IMR-90 (cell line): ENCODE data around the gene FAM131C. TPM values are rescaled to one million over a fixed set of nuclear protein-coding genes. Genes with fewer than 3 reads are reported as not detected.

Source experiments
- ATAC-seq: fragments of 200-7000 bp; cut with Tn5 transposase; 2 replicates; pipeline ENCODE4 v1.9.1; 2020; ENCODE audit warnings: low read depth, mild to moderate bottlenecking, moderate library complexity
- BruUV-seq: library from RNA; stranded (reverse); fragments of 400-500 nt; replicated peaks from 2 replicates; lab custom pipeline; 2021; lab: Mats Ljungman, UMichigan
- CTCF ChIA-PET: fragments of 300-600 bp; formaldehyde crosslinking; extraction: SDS; loops from one replicate; lab custom pipeline; 2021; ENCODE audit warnings: antibody characterized with exemption; lab: Yijun Ruan, JAX
- POLR2A ChIA-PET: fragments of 300-600 bp; sonication (Branson Sonifier 250); formaldehyde crosslinking; loops from one replicate; lab custom pipeline; 2022; ENCODE audit warnings: antibody characterized with exemption; ENCODE audit not compliant: unreplicated experiment; lab: Charles Lee
- DNase-seq: peaks from one replicate; pipeline ENCODE4 v3.0.0; 2013
- H2AFZ ChIP-seq: replicated peaks from 2 replicates; pipeline ENCODE3; 2013; ENCODE audit warnings: low read length, mild to moderate bottlenecking; ENCODE audit not compliant: poor library complexity
- H2AK5ac ChIP-seq: 2 replicates; pipeline ENCODE4 v1.6.1; 2013; ENCODE audit warnings: low read depth, low read length, inconsistent platforms
- H2AK9ac ChIP-seq: replicated peaks from 2 replicates; pipeline ENCODE3; 2013; ENCODE audit warnings: mild to moderate bottlenecking, low read depth, low read length, moderate library complexity; ENCODE audit not compliant: poor library complexity
- H2BK120ac ChIP-seq: 2 replicates; pipeline ENCODE4 v1.6.1; 2013; ENCODE audit warnings: low read depth, low read length, inconsistent platforms
- H2BK15ac ChIP-seq: 3 replicates; pipeline ENCODE4 v1.6.1; 2013; ENCODE audit warnings: low read depth, low read length, inconsistent platforms
- H2BK20ac ChIP-seq: 2 replicates; pipeline ENCODE4 v1.6.1; 2013; ENCODE audit warnings: low read depth, mild to moderate bottlenecking, inconsistent platforms, low read length, moderate library complexity
- H2BK5ac ChIP-seq: 2 replicates; pipeline ENCODE4 v1.6.1; 2013; ENCODE audit warnings: mild to moderate bottlenecking, low read depth, low read length, inconsistent platforms; ENCODE audit not compliant: poor library complexity, severe bottlenecking
- H3K14ac ChIP-seq: replicated peaks from 2 replicates; pipeline ENCODE4 v1.6.1; 2013; ENCODE audit warnings: low read depth, low read length, inconsistent platforms
- H3K18ac ChIP-seq: 2 replicates; pipeline ENCODE4 v1.6.1; 2013; ENCODE audit warnings: low read depth, low read length, control low read depth
- H3K23ac ChIP-seq: 2 replicates; pipeline ENCODE4 v1.6.1; 2013; ENCODE audit warnings: low read depth, low read length, inconsistent platforms
- H3K27ac ChIP-seq: 2 replicates; pipeline ENCODE4 v1.5.1; 2013; ENCODE audit warnings: mild to moderate bottlenecking, control low read depth, low read length; ENCODE audit not compliant: insufficient read depth
- H3K27me3 ChIP-seq: 2 replicates; pipeline ENCODE4 v1.6.1; 2013; ENCODE audit warnings: low read length; ENCODE audit not compliant: control insufficient read depth, insufficient read depth
- H3K36me3 ChIP-seq: 2 replicates; pipeline ENCODE4 v1.6.1; 2013; ENCODE audit warnings: low read length, mixed read lengths; ENCODE audit not compliant: control insufficient read depth, insufficient read depth
- H3K4ac ChIP-seq: 2 replicates; pipeline ENCODE4 v1.6.1; 2013; ENCODE audit warnings: low read depth, low read length, inconsistent platforms
- H3K4me1 ChIP-seq: 2 replicates; pipeline ENCODE4 v1.6.1; 2013; ENCODE audit warnings: low read length, mixed read lengths; ENCODE audit not compliant: control insufficient read depth, insufficient read depth
- H3K4me2 ChIP-seq: 2 replicates; pipeline ENCODE4 v1.6.1; 2013; ENCODE audit warnings: low read depth, mild to moderate bottlenecking, control low read depth, low read length, moderate library complexity
- H3K4me3 ChIP-seq: 2 replicates; pipeline ENCODE4 v1.5.1; 2013; ENCODE audit warnings: low read depth, mild to moderate bottlenecking, control low read depth, low read length, moderate library complexity; ENCODE audit not compliant: insufficient read depth
- H3K56ac ChIP-seq: 2 replicates; pipeline ENCODE4 v1.6.1; 2013; ENCODE audit warnings: low read length, inconsistent platforms; ENCODE audit not compliant: insufficient read depth; ENCODE audit errors: extremely low read depth
- H3K79me1 ChIP-seq, 2 experiments: 2 replicates each; pipeline ENCODE4 v1.6.1; 2013; ENCODE audit warnings: low read length in 2 of 2, inconsistent platforms in 1 of 2, low read depth in 1 of 2
- H3K9ac ChIP-seq: 2 replicates; pipeline ENCODE4 v1.6.1; 2013; ENCODE audit warnings: low read depth, low read length, control low read depth
- H3K9me1 ChIP-seq: 2 replicates; pipeline ENCODE4 v1.6.1; 2013; ENCODE audit warnings: low read length, inconsistent platforms; ENCODE audit not compliant: insufficient read depth
- H3K9me3 ChIP-seq: 2 replicates; pipeline ENCODE4 v1.6.1; 2013; ENCODE audit warnings: low read length; ENCODE audit not compliant: control insufficient read depth, insufficient read depth
- H4K20me1 ChIP-seq: 2 replicates; pipeline ENCODE4 v1.6.1; 2013; ENCODE audit warnings: low read length, inconsistent platforms; ENCODE audit not compliant: insufficient read depth
- H4K5ac ChIP-seq: 2 replicates; pipeline ENCODE4 v1.6.1; 2013; ENCODE audit warnings: mild to moderate bottlenecking, low read depth, low read length, control low read depth
- H4K8ac ChIP-seq, 2 experiments: 2 replicates each; pipeline ENCODE4 v1.6.1; 2013; ENCODE audit warnings: low read depth in 2 of 2, low read length in 2 of 2, control low read depth in 1 of 2, inconsistent platforms in 1 of 2
- H4K91ac ChIP-seq: 2 replicates; pipeline ENCODE4 v1.6.1; 2013; ENCODE audit warnings: low read depth, low read length, inconsistent platforms; ENCODE audit not compliant: insufficient read depth
- BHLHE40 ChIP-seq: fragments of 150-350 bp; IDR thresholded peaks from 2 replicates; pipeline ENCODE4 v1.6.1; 2016; ENCODE audit warnings: mild to moderate bottlenecking, low read depth, low read length
- CEBPB ChIP-seq: IDR thresholded peaks from 2 replicates; pipeline ENCODE4 v1.6.1; 2012; ENCODE audit warnings: low read depth, low read length, improper control_type of control experiment
- CHD1 ChIP-seq: IDR thresholded peaks from 2 replicates; pipeline ENCODE4 v1.6.1; 2012; ENCODE audit warnings: low read depth, low read length, improper control_type of control experiment
- FOS ChIP-seq: fragments of 150-350 bp; IDR thresholded peaks from 2 replicates; pipeline ENCODE4 v1.6.1; 2016; ENCODE audit warnings: low read depth, low read length
- MAFK ChIP-seq: IDR thresholded peaks from 2 replicates; pipeline ENCODE4 v1.6.1; 2012; ENCODE audit warnings: low read depth, low read length, improper control_type of control experiment
- MAZ ChIP-seq: IDR thresholded peaks from 2 replicates; pipeline ENCODE4 v1.6.1; 2012; ENCODE audit warnings: low read depth, mild to moderate bottlenecking, low read length, improper control_type of control experiment, moderate library complexity, borderline replicate concordance
- MXI1 ChIP-seq: IDR thresholded peaks from 2 replicates; pipeline ENCODE4 v1.6.1; 2012; ENCODE audit warnings: low read depth, mild to moderate bottlenecking, low read length, moderate library complexity, borderline replicate concordance
- NFE2L2 ChIP-seq: fragments of 150-350 bp; IDR thresholded peaks from 2 replicates; pipeline ENCODE4 v1.6.1; 2016; ENCODE audit warnings: low read depth, mild to moderate bottlenecking, low read length
- POLR2A ChIP-seq: IDR thresholded peaks from 2 replicates; pipeline ENCODE4 v1.6.1; 2012; ENCODE audit warnings: mild to moderate bottlenecking, low read depth, low read length
- RAD21 ChIP-seq: IDR thresholded peaks from 2 replicates; pipeline ENCODE4 v1.6.1; 2012; ENCODE audit warnings: low read length, improper control_type of control experiment
- RCOR1 ChIP-seq: IDR thresholded peaks from 2 replicates; pipeline ENCODE4 v1.6.1; 2012; ENCODE audit warnings: mild to moderate bottlenecking, low read length, improper control_type of control experiment; ENCODE audit not compliant: insufficient replicate concordance
- RFX5 ChIP-seq: IDR thresholded peaks from 2 replicates; pipeline ENCODE4 v1.8.0; 2012; ENCODE audit warnings: low read depth, mild to moderate bottlenecking, low read length, moderate library complexity
- SMC3 ChIP-seq: fragments of 150-350 bp; IDR thresholded peaks from 2 replicates; pipeline ENCODE4 v1.6.1; 2016; ENCODE audit warnings: low read depth, mild to moderate bottlenecking, antibody characterized with exemption, low read length, moderate library complexity
- WGBS, 2 experiments: methylation state at CpG; one replicate each; pipeline versions ENCODE4 v1.1.5 to v1.1.7; 2013; ENCODE audit warnings: missing lambda C conversion rate in 2 of 2; ENCODE audit not compliant: insufficient read length in 1 of 2; ENCODE audit errors: extremely low coverage in 2 of 2; 5-methylcytosine and 5-hydroxymethylcytosine counted together
- dilution Hi-C: fragments of 300-500 bp; cut with HindIII; formaldehyde crosslinking; loops from one replicate; pipeline ENCODE4 v1.14.3; 2018; ENCODE audit warnings: low sequenced_read_pairs; ENCODE audit not compliant: unreplicated experiment
- in situ Hi-C: fragments of 300-500 bp; cut with MboI; formaldehyde crosslinking; loops from 3 replicates; pipeline ENCODE4 v1.14.3; 2019; ENCODE audit warnings: low sequenced_read_pairs, inconsistent platforms, mixed read lengths
- intact Hi-C: fragments of 100-400 bp; cut with micrococcal nuclease; formaldehyde crosslinking; loops from 2 replicates; pipeline ENCODE4 v1.10.0; 2022
- polyA plus RNA-seq, 3 experiments: library from polyadenylated mRNA; depleted of rRNA; stranded (reverse); fragments of >200 nt; gene quantifications; 2 replicates each; pipeline ENCODE4 v1.2.3, GENCODE V29; 2012; ENCODE audit warnings: low replicate concordance in 1 of 3
- total RNA-seq: library from RNA; depleted of rRNA; stranded (reverse); fragments of >200 nt; gene quantifications from 2 replicates; pipeline ENCODE4 v1.2.3, GENCODE V29; 2012
- TF ChIP-seq, protein P1 (sequence below): fragments of 150-350 bp; IDR thresholded peaks from 2 replicates; pipeline ENCODE4 v1.6.1; 2016; ENCODE audit warnings: low read depth, mild to moderate bottlenecking, low read length, moderate library complexity, borderline replicate concordance
- TF ChIP-seq, protein P2 (sequence below): conservative IDR thresholded peaks from 2 replicates; pipeline ENCODE4 v1.5.1; 2012; ENCODE audit warnings: mild to moderate bottlenecking, low read depth, low read length, improper control_type of control experiment
- TF ChIP-seq, protein P3 (sequence below): fragments of 150-350 bp; IDR thresholded peaks from 2 replicates; pipeline ENCODE4 v1.6.1; 2017; ENCODE audit warnings: mild to moderate bottlenecking, antibody characterized with exemption, low read length, low read depth

FAM131C gene
- total and polyA plus RNA-seq, 2 of the 4 experiments (the other 2 are of a cell fraction) = 0.18 to 1.0 TPM

DNA sequence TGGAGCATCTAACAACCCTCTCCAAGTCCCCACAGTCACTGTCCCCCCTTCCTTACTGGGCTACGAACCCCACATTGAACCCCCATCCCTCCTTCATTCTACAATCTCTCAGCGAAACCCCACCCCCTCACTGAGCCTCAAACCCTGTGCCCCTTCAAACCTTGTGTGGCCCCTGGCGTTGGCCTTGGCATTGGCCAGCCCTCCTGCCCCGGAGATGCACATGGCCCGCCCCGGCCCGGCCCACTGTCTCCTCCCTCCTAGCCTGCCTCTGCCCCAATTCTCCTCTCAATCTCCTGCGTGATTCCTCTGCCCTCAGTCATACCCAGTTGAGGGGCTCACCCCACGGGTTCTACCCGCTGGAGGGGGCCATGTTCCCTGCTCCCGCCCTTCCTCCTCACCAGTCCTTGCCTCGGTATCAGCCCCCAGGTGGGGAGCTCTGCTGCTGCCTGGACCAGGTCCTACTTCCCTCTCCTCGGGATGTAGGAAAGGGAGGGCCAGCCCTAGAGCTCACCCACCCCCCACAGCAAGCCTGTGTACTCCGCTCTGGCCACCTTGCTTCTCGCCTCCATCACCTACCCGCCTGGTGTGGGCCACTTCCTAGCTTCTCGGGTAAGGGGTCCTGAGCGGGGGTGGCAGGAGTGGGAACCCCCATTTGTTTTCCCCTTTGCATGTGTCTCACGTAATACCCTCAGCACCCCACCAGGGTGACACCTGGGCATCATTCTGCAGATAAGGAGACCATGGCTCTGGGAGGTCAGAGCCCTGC is 45.0 kb downstream of the FAM131C start:
- H3K27ac ChIP-seq = no peak overlapping the region
- DNase-seq (no peak), ATAC-seq (no peak)
- no peaks in the 10 kb centered on the region for H3K9me1 ChIP-seq
- no peak overlapping the region for H3K4me2 ChIP-seq
- no peak overlapping the region for H3K14ac ChIP-seq
- peak overlapping the region; percentile 11 for H2AFZ ChIP-seq
- no peak overlapping the region for H3K18ac ChIP-seq
- no peaks in the 10 kb centered on the region for H4K20me1 ChIP-seq
- H4K8ac ChIP-seq = no peak overlapping the region
- no peak overlapping the region for H2BK15ac ChIP-seq
- H3K4me1 ChIP-seq = peaks cover 5% of the 10 kb centered on the region
- no peak overlapping the region for H3K4me3 ChIP-seq
- POLR2A ChIA-PET = no interaction called here
- no peak overlapping the region for H3K4ac ChIP-seq
- dilution Hi-C loops (no loop called here), intact Hi-C loops (no loop called here), in situ Hi-C loops (no loop called here)
- peaks cover 14% of the 10 kb centered on the region for H3K27me3 ChIP-seq
- H3K36me3 ChIP-seq = no peaks in the 10 kb centered on the region
- H2BK120ac ChIP-seq = no peak overlapping the region
- H4K5ac ChIP-seq = no peak overlapping the region
- H3K79me1 ChIP-seq = no peaks in the 10 kb centered on the region
- no peak overlapping the region for H3K23ac ChIP-seq
- H2AK9ac ChIP-seq = no peak overlapping the region
- H2AK5ac ChIP-seq = no peak overlapping the region
- no peak overlapping the region for H3K9ac ChIP-seq
- H3K9me3 ChIP-seq = no peaks in the 10 kb centered on the region
- no peak for TF ChIP-seq CHD1
- TF ChIP-seq FOS = no peak
- TF ChIP-seq MAZ = no peak
- TF ChIP-seq MXI1 = no peak
- no peak for TF ChIP-seq MAFK
- TF ChIP-seq, protein P1, sequence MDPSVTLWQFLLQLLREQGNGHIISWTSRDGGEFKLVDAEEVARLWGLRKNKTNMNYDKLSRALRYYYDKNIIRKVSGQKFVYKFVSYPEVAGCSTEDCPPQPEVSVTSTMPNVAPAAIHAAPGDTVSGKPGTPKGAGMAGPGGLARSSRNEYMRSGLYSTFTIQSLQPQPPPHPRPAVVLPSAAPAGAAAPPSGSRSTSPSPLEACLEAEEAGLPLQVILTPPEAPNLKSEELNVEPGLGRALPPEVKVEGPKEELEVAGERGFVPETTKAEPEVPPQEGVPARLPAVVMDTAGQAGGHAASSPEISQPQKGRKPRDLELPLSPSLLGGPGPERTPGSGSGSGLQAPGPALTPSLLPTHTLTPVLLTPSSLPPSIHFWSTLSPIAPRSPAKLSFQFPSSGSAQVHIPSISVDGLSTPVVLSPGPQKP = no peak
- no peak for TF ChIP-seq SMC3
- TF ChIP-seq NFE2L2 = no peak
- no peak for TF ChIP-seq BHLHE40
- TF ChIP-seq CEBPB = no peak
- no peak for TF ChIP-seq RAD21
- no peak for TF ChIP-seq POLR2A
- TF ChIP-seq RFX5 = no peak
- TF ChIP-seq, protein P2, sequence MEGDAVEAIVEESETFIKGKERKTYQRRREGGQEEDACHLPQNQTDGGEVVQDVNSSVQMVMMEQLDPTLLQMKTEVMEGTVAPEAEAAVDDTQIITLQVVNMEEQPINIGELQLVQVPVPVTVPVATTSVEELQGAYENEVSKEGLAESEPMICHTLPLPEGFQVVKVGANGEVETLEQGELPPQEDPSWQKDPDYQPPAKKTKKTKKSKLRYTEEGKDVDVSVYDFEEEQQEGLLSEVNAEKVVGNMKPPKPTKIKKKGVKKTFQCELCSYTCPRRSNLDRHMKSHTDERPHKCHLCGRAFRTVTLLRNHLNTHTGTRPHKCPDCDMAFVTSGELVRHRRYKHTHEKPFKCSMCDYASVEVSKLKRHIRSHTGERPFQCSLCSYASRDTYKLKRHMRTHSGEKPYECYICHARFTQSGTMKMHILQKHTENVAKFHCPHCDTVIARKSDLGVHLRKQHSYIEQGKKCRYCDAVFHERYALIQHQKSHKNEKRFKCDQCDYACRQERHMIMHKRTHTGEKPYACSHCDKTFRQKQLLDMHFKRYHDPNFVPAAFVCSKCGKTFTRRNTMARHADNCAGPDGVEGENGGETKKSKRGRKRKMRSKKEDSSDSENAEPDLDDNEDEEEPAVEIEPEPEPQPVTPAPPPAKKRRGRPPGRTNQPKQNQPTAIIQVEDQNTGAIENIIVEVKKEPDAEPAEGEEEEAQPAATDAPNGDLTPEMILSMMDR = no peak
- TF ChIP-seq RCOR1 = no peak
- TF ChIP-seq, protein P3, sequence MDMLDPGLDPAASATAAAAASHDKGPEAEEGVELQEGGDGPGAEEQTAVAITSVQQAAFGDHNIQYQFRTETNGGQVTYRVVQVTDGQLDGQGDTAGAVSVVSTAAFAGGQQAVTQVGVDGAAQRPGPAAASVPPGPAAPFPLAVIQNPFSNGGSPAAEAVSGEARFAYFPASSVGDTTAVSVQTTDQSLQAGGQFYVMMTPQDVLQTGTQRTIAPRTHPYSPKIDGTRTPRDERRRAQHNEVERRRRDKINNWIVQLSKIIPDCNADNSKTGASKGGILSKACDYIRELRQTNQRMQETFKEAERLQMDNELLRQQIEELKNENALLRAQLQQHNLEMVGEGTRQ = no peak
- H3K56ac ChIP-seq = no peak overlapping the region
- no TSS peak for BruUV-seq
- H2BK5ac ChIP-seq = no peak overlapping the region
- 71% methylated on average over 9 of the region's 19 CpGs; no CpG with 5 or more reads in 1 of the 2 experiments for WGBS, 2 experiments
- no peak overlapping the region for H4K91ac ChIP-seq
- CTCF ChIA-PET = no interaction called here
- no peak overlapping the region for H2BK20ac ChIP-seq
